ENCODE measurements around the gene MAP9. TPM values are rescaled to one million over a fixed set of nuclear protein-coding genes. Genes with fewer than 3 reads are reported as not detected.

The MAP9 gene
- total and polyA plus RNA-seq, 8 donors = 2.7 to 10.1 (median 6.2) TPM

GRCh38 chr4:155367608-155368007 is 9.2 kb downstream of the MAP9 start:
- Histone ChIP-seq H3K36me3 (no peaks in the 10 kb centered on the region), H3K27ac (no peak overlapping the region), H3K4me1 (no peaks in the 10 kb centered on the region), H3K27me3 (no peaks in the 10 kb centered on the region), H3K4me3 (no peak overlapping the region), H3K9me3 (no peaks in the 10 kb centered on the region)
- intact Hi-C loops (cut with DNase I) = loop anchor here in 1 of 3 donors (10.0 kb wide), 1 partner anchor 393 kb away; no protein-coding TSS in a partner anchor
- peak in 2 of 4 donors; percentile 13 to 35 for ATAC-seq
- TF ChIP-seq CTCF (IDR thresholded peaks at IDR 0.05) = no peak
- WGBS, 2 donors = 65 to 69% methylated on average over 2 of the region's 2 CpGs
- DNase-seq = no peak
- FAIRE-seq = no peak

DNA sequence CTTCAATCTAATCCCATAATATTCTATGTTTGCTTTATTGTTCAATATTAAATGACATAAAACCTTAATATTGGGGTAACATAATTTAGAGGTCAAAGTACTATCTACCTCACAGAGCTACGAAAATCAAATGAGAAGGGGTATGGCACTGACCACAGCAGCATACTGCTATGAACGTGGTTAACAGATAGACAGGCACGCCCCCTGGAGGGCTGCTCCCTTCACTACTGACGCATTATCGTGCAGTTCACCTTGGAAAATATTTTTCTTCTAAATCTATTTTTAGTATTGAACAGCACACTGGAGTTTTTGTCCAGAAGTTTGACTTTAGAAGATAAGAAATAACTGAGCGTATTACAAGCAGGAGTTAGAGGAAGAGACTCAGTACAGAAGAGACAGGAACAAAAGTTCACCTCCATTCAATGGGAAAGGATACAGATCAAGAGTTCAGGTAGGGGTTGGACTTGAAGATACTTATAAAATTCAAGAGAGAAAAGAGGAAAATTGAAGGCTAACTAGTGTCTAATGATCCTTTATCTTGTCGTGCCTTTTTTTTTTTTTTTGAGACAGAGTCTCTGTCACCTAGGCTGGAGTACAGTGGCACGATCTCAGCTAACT is 22.7 kb downstream of the MAP9 start:
- no peaks in the 10 kb centered on the region for H3K27me3 ChIP-seq
- intact Hi-C loops (cut with DNase I) = loop anchor here in 1 of 3 donors (10.0 kb wide), 1 partner anchor 369 kb away; no protein-coding TSS in a partner anchor
- H3K27ac ChIP-seq = no peak overlapping the region
- DNase-seq = peak; percentile 34 to 82 (median 61)
- peak; percentile 29 to 61 (median 56) for TF ChIP-seq CTCF (IDR thresholded peaks at IDR 0.05)
- FAIRE-seq = no peak
- no peaks in the 10 kb centered on the region for H3K4me1 ChIP-seq
- H3K9me3 ChIP-seq = no peaks in the 10 kb centered on the region
- no peak overlapping the region for H3K4me3 ChIP-seq
- WGBS, 2 donors = 21 to 22% methylated on average over 8 of the region's 8 CpGs
- ATAC-seq = peak; percentile 85 to 96 (median 90)
- H3K36me3 ChIP-seq = peaks cover 0 to 15% (median 0%) of the 10 kb centered on the region in 3 donors

GRCh38 chr4:155342142-155342541 is 34.6 kb downstream of the MAP9 start:
- no peak for FAIRE-seq
- H3K27me3 ChIP-seq = no peaks in the 10 kb centered on the region
- no peak overlapping the region for H3K27ac ChIP-seq
- H3K36me3 ChIP-seq = peaks cover 0 to 6% (median 0%) of the 10 kb centered on the region in 3 donors
- WGBS, 2 donors = 87% methylated on average over 1 of the region's 1 CpG
- no peaks in the 10 kb centered on the region for H3K9me3 ChIP-seq
- no peak for DNase-seq
- TF ChIP-seq CTCF (IDR thresholded peaks at IDR 0.05) = no peak
- intact Hi-C loops (cut with DNase I) = no loop called here
- no peaks in the 10 kb centered on the region for H3K4me1 ChIP-seq
- ATAC-seq = no peak
- H3K4me3 ChIP-seq = no peak overlapping the region

DNA sequence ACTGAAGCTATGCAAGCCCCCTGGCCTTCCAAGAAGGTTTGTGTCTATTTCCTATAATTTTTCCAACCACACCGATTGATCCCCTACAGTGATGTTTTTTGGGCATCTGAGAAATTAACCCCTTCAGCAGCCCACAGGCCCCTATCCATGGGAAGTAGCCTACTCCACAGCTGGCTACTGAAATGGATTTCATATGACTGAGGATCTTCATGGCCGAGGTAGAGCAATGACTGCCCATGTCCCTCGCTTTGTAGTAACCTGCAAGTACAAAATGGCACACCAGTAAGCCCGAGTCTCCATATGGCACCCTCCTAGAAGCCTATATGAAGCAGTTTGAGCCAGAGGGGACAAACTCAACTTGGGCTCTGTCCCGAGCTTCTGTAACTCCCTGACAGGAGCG is 36.8 kb downstream of the MAP9 start:
- H3K27ac ChIP-seq = no peak overlapping the region
- TF ChIP-seq CTCF (IDR thresholded peaks at IDR 0.05) = no peak
- no peaks in the 10 kb centered on the region for H3K27me3 ChIP-seq
- peaks cover 0 to 3% (median 0%) of the 10 kb centered on the region in 3 donors for H3K36me3 ChIP-seq
- DNase-seq = no peak
- 79 to 84% methylated on average over 6 of the region's 6 CpGs for WGBS, 2 donors
- no peak overlapping the region for H3K4me3 ChIP-seq
- ATAC-seq = no peak
- no peaks in the 10 kb centered on the region for H3K9me3 ChIP-seq
- FAIRE-seq = no peak
- H3K4me1 ChIP-seq = no peaks in the 10 kb centered on the region
- intact Hi-C loops (cut with DNase I) = no loop called here

- intact Hi-C loops (cut with DNase I) = no loop called here
- Histone ChIP-seq H3K4me1 (no peaks in the 10 kb centered on the region), H3K4me3 (no peak overlapping the region), H3K27me3 (no peaks in the 10 kb centered on the region), H3K36me3 (no peaks in the 10 kb centered on the region), H3K9me3 (no peaks in the 10 kb centered on the region), H3K27ac (no peak overlapping the region)
- ATAC-seq = no peak
- WGBS, 2 donors = 57 to 59% methylated on average over 6 of the region's 6 CpGs
- FAIRE-seq = no peak
- TF ChIP-seq CTCF (IDR thresholded peaks at IDR 0.05) = no peak
- no peak for DNase-seq
These were observed 37.2 kb downstream of the MAP9 start for GRCh38 chr4:155339588-155339987.

All from pancreas (tissue), 10 donors.